ENCODE measurements around the gene SORCS2. TPM values are rescaled to one million over a fixed set of nuclear protein-coding genes. Genes with fewer than 3 reads are reported as not detected.

Gene SORCS2
- total RNA-seq, 1 experiment from 2014 or later, result 4.1 TPM

GRCh38 chr4:7503559-7504249 lies 311.4 kb downstream of the SORCS2 start:
- Histone ChIP-seq H3K4me3 (ENCODE audit: low read length) (no peak overlapping the region), H2AFZ (ENCODE audit: low read length) (no peak overlapping the region), H3F3A (ENCODE audit: low read length, unreplicated experiment) (no peaks in the 10 kb centered on the region), H3K27ac (ENCODE audit: low read length) (no peak overlapping the region), H4K20me1 (ENCODE audit: low read length) (no peaks in the 10 kb centered on the region), H3K4me1 (ENCODE audit: insufficient read depth, low read length) (no peaks in the 10 kb centered on the region), H3K79me2 (ENCODE audit: low read length) (no peaks in the 10 kb centered on the region), H3K36me3 (ENCODE audit: low read depth, low read length) (no peaks in the 10 kb centered on the region), H3K9me2 (replicated peaks; ENCODE audit: low read length) (no peaks in the 10 kb centered on the region), H3K9ac (ENCODE audit: low read length) (no peak overlapping the region), H3K27me3 (ENCODE audit: low read length) (no peaks in the 10 kb centered on the region), H3K4me2 (ENCODE audit: low read length) (no peak overlapping the region), H3K9me3 (ENCODE audit: low read length) (no peaks in the 10 kb centered on the region)
- ChIA-PET CTCF (no interaction called here), POLR2A (ENCODE audit: unreplicated experiment) (no interaction called here)
- no peak for ATAC-seq
- intact Hi-C loops (cut with micrococcal nuclease), result no loop called here
- BruUV-seq (replicated peaks), result no TSS peak
- DNase-seq, result no peak
- TF ChIP-seq CTCF (conservative IDR thresholded peaks at IDR 0.05; ENCODE audit: low read depth, low read length) (no peak), EZH2phosphoT487 (IDR thresholded peaks at IDR 0.05; ENCODE audit: borderline replicate concordance, low read length) (no peak)

GRCh38 chr4:7505116-7505900 lies 313.0 kb downstream of the SORCS2 start:
- Histone ChIP-seq H3K27ac (ENCODE audit: low read length) (no peak overlapping the region), H3K36me3 (ENCODE audit: low read depth, low read length) (no peaks in the 10 kb centered on the region), H3K9me2 (replicated peaks; ENCODE audit: low read length) (no peaks in the 10 kb centered on the region), H3K4me2 (ENCODE audit: low read length) (no peak overlapping the region), H2AFZ (ENCODE audit: low read length) (no peak overlapping the region), H3K27me3 (ENCODE audit: low read length) (no peaks in the 10 kb centered on the region), H3K4me1 (ENCODE audit: insufficient read depth, low read length) (no peaks in the 10 kb centered on the region), H3F3A (ENCODE audit: low read length, unreplicated experiment) (no peaks in the 10 kb centered on the region), H3K4me3 (ENCODE audit: low read length) (no peak overlapping the region), H3K79me2 (ENCODE audit: low read length) (no peaks in the 10 kb centered on the region), H4K20me1 (ENCODE audit: low read length) (no peaks in the 10 kb centered on the region), H3K9me3 (ENCODE audit: low read length) (no peaks in the 10 kb centered on the region), H3K9ac (ENCODE audit: low read length) (no peak overlapping the region)
- intact Hi-C loops (cut with micrococcal nuclease), result no loop called here
- TF ChIP-seq EZH2phosphoT487 (IDR thresholded peaks at IDR 0.05; ENCODE audit: borderline replicate concordance, low read length) (no peak), CTCF (conservative IDR thresholded peaks at IDR 0.05; ENCODE audit: low read depth, low read length) (no peak), EZH2 (IDR thresholded peaks at IDR 0.05; ENCODE audit: low read length, unreplicated experiment) (no peak)
- DNase-seq, result no peak
- POLR2A ChIA-PET (ENCODE audit: unreplicated experiment), result no interaction called here
- CTCF ChIA-PET, result no interaction called here
- no peak for ATAC-seq
- BruUV-seq (replicated peaks), result no TSS peak

GRCh38 chr4:7506119-7506518 lies 313.8 kb downstream of the SORCS2 start:
- TF ChIP-seq EZH2 (IDR thresholded peaks at IDR 0.05; ENCODE audit: low read length, unreplicated experiment) (no peak), EZH2phosphoT487 (IDR thresholded peaks at IDR 0.05; ENCODE audit: borderline replicate concordance, low read length) (no peak), CTCF (conservative IDR thresholded peaks at IDR 0.05; ENCODE audit: low read depth, low read length) (no peak)
- no peaks in the 10 kb centered on the region for H3K9me3 ChIP-seq (ENCODE audit: low read length)
- no peaks in the 10 kb centered on the region for H3K9me2 ChIP-seq (replicated peaks; ENCODE audit: low read length)
- H3K27ac ChIP-seq (ENCODE audit: low read length), result no peak overlapping the region
- H3K79me2 ChIP-seq (ENCODE audit: low read length), result no peaks in the 10 kb centered on the region
- no TSS peak for BruUV-seq (replicated peaks)
- ATAC-seq, result no peak
- no peak overlapping the region for H2AFZ ChIP-seq (ENCODE audit: low read length)
- ChIA-PET CTCF (no interaction called here), POLR2A (ENCODE audit: unreplicated experiment) (no interaction called here)
- intact Hi-C loops (cut with micrococcal nuclease), result no loop called here
- no peaks in the 10 kb centered on the region for H3K27me3 ChIP-seq (ENCODE audit: low read length)
- H3K9ac ChIP-seq (ENCODE audit: low read length), result no peak overlapping the region
- no peaks in the 10 kb centered on the region for H3F3A ChIP-seq (ENCODE audit: low read length, unreplicated experiment)
- no peaks in the 10 kb centered on the region for H3K36me3 ChIP-seq (ENCODE audit: low read depth, low read length)
- no peaks in the 10 kb centered on the region for H3K4me1 ChIP-seq (ENCODE audit: insufficient read depth, low read length)
- H3K4me2 ChIP-seq (ENCODE audit: low read length), result no peak overlapping the region
- no peak for DNase-seq
- no peak overlapping the region for H3K4me3 ChIP-seq (ENCODE audit: low read length)
- H4K20me1 ChIP-seq (ENCODE audit: low read length), result no peaks in the 10 kb centered on the region

Measured in PC-3 (cell line).